ENCODE measurements around the gene LRRC63.

Gene LRRC63

DNA sequence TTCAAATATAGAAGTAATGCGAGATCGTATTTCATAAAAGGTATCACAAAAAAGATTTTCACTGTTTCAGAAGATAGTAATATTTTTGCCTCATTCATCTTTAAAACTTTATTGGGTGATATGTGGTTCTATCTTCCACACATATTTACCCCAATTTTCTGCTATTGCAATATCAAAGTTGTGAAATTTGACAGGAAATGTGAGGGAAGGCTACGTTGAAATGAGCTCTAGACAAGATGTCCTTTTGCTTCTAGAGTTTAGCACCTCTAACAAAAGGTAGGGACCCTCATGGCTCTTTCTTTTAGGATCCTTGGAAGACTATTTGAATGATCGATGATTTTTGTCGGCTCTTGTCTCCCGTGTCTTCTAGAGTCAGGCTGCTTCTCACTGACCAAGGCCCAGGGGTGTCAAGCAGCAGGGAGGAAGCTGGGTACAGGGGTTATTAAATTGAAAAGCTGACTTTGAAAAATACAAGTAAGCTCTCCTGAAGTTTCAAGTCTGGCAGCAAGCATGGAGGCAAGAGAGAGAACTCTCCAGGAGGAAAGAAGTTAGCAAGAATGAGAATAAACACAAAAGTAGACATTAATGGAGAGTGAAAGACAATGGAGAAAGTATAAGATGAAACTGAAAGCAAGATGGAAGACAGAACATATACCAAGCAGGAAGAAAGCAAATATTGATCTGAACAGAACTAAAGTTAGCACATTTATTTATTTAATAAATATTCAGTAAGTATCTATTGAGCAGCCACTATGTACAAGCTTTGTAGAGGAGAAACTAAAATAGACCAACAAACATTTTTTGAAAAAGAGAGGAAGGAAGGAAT is 101.9 kb downstream of the LRRC63 start:
- DNase-seq: no peak

- DNase-seq: no peak
Measured at GRCh38 chr13:46314587-46314986, 102.9 kb downstream of the LRRC63 start.

DNA sequence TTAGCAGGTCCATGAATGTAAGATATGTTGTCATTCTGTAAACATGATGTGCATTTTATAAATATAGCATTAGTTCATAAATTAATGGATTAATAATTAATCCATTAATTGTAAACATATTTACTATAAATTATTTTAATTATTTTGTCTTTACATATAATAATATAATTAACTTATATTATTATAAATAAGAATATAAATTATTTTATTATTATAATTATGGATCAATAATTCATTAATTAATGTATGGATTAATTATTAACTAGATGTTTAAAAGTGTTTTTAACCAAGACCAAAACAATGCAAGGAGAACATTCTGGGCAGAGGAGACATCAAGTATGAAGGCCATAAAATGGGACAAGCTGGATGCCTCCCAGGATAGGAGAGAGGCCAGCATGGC is 103.3 kb downstream of the LRRC63 start:
- no peak for DNase-seq

DNA sequence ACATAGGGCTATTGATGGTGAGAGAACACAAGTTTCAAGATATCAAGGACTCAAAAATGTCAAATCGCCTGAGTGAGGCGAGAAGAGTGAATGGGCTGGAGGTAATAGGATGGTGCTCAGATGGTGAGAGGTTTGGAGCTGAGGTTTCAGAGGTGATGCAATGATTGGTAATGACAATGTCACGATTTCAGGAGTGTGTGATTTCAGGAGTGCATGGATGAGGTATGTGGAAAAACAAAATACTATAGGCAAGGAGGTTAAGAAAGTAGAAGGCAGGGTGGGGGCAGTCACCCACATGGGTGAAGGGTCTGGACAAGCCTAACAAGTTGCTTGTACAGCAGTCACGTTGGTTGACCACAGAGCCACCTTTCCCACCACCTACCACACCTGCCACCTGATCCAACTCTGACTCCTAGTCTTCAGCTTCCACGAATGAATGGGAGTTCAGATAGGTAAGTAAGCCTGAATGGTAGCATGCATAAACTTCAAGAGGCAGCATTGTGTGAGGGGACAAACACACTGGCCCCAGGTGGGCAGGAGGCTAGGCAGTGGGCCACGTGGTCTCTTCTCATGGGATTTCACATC is 103.9 kb downstream of the LRRC63 start:
- DNase-seq: no peak

DNA sequence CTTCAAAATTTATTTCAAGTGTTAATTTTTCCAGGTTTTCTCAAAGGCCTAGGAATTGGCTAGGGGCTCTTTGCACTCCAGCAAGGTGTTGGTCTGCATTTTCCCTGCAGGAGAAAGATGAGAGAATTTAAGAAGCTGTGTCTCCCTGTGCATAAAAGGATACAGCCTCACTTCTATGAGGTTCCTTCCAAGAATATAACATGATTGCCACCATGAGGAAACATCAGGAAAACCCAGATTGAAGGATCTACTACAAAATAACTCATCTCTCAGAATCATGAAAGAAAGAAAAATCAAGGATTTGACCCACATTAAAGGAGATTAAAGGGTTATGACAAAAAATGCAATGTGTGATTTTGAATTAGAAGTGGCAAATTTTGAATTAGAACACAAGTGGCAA is 105.4 kb downstream of the LRRC63 start:
- no peak for DNase-seq

DNA sequence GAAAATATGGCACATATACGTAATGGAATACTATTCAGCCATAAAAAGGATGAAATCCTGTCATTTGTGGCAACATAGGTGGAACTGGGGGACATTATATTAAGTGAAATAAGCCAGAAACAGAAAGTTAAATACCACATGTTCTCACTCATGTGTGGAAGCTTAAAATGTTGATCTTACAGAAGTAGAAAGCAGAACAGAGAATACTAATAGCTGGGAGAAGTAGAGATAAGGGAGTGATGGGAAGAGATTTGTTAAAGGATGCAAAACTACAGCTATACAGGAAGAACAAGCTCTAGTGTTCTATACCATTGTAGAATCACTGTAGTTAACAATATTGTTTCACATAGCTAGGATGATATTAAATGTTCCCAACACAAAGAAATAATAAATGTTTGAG is 107.3 kb downstream of the LRRC63 start:
- no peak for DNase-seq

- DNase-seq: no peak
Measured at GRCh38 chr13:46320406-46320805, 108.7 kb downstream of the LRRC63 start.

GRCh38 chr13:46320821-46321220 is 109.1 kb downstream of the LRRC63 start:
- no peak for DNase-seq

DNA sequence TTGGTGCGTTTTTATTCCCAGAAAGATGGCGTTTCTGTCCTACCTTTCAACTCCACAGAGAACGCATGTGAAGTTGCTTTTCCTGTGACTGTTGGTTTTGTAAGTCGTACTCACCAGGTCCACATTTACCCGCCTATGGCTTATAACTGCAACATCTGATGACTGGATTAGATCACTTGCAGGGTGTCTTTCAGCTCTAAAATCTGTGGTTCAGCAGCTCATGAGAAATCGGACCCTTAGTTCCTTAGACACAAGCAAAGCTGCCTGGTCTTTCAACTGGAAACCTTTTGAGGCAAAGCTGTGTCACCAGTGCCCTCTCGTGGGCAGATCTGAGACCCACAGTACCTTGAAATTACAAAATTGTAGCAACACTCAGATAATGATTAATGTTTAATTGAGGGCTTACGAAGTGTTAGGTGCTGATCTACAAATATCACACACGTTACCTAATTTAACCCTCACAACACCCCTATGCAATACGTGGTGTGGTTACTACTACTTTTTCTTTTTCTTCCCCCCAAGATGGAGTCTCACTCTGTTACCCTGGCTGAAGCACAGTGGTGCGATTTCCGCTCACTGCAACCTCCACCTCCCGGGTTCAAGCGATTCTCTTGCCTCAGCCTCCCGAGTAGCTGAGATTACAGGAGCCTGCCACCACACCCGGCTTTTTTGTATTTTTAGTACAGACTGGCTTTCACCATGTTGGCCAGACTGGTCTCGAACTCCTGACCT is 109.9 kb downstream of the LRRC63 start:
- peak; percentile 31 to 55 for DNase-seq

GRCh38 chr13:46324976-46325375 is 113.2 kb downstream of the LRRC63 start:
- no peak for DNase-seq

All from hippocampal formation (tissue), 2 donors.